Muscle layer of duodenum (tissue), 2 donors: ENCODE results near the gene ZNF274.
"Not testable (repeated sequence)": the region's sequence is repeated elsewhere in the genome, so short reads cannot be mapped to it uniquely, and the experiment has no call there.

Source experiments
- H3K27ac ChIP-seq: one replicate; pipeline ENCODE4 v1.7.0; 2013; ENCODE audit warnings: mild to moderate bottlenecking, low read length
- H3K27me3 ChIP-seq: one replicate; pipeline ENCODE4 v1.7.0; 2013; ENCODE audit warnings: low read depth, mild to moderate bottlenecking, control low read depth, low read length
- H3K36me3 ChIP-seq, 2 donors: one replicate each; pipeline ENCODE4 v1.7.0; 2013; ENCODE audit warnings: low read length in 2 of 2, control low read depth in 1 of 2, mild to moderate bottlenecking in 1 of 2; ENCODE audit not compliant: insufficient read depth in 2 of 2, control insufficient read depth in 1 of 2
- H3K4me1 ChIP-seq, 2 donors: one replicate each; pipeline ENCODE4 v1.7.0; 2013; ENCODE audit warnings: low read length in 2 of 2, mild to moderate bottlenecking in 2 of 2, control low read depth in 1 of 2, moderate library complexity in 1 of 2; ENCODE audit not compliant: insufficient read depth in 2 of 2, control insufficient read depth in 1 of 2
- H3K4me3 ChIP-seq, 2 donors: one replicate each; pipeline ENCODE4 v1.7.0; 2013; ENCODE audit warnings: low read length in 2 of 2, low read depth in 1 of 2, mild to moderate bottlenecking in 1 of 2
- H3K9me3 ChIP-seq, 2 donors: one replicate each; pipeline ENCODE4 v1.7.0; 2013; ENCODE audit warnings: low read length in 2 of 2, control low read depth in 1 of 2, mild to moderate bottlenecking in 1 of 2; ENCODE audit not compliant: control insufficient read depth in 1 of 2
- donor health status: healthy.

ZNF274 gene

DNA sequence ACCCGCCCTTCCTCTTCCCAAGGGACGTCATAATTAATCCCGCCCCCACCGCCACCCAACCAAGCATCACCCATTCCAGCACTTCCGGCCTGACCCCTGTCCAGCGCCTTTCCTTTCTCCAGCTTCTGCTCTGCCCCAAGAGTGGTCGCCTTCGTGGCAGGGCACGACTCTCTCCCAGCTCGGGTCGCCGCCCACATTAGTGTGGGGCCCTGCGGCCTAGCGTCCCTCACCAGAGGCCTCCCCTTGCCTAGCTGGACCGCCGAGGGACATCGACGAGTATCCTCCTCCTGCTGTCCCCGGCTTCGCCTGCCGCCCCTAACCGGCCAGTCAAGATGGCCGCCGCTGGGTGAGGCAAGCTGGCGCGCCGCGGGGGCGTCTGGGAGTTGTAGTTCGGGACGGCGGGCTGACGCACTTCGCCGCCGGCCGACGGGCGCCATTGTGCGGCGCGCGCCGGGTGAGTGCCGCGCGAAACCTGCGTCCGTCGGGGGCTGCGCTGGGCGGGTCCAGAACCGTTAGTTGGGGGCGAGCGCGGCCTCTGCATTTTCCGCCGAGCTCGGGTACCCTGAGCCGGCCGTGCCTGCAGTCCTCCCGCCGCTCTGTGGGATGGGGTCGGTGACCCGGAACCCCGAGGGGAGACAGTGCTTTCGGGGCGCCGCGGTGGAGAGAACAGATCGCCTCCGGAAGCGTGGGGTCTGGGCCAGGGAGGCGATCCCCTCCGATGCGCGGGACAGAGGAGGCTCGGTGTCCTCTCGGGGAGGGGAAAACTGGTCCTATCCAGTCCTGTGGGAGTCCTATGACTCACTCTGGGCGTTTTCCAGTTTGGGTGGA, at the start of gene ZNF274:
Gene ZNF274 (plus strand): TSS at position 73 of the 828 bp plus-strand sequence. CDS start 905 bp downstream, outside the sequence.
- peaks cover 49 to 67% of the 10 kb centered on the region in 2 donors for H3K9me3 ChIP-seq
- peak within 1 kb of the TSS; percentile 62 to 80 for H3K4me3 ChIP-seq
- H3K27ac ChIP-seq, result peak within 1 kb of the TSS; percentile 87
- no peaks in the 10 kb centered on the region for H3K4me1 ChIP-seq
- no peaks in the 10 kb centered on the region for H3K27me3 ChIP-seq
- H3K36me3 ChIP-seq, result peaks cover 18 to 54% of the 10 kb centered on the region in 2 donors

DNA sequence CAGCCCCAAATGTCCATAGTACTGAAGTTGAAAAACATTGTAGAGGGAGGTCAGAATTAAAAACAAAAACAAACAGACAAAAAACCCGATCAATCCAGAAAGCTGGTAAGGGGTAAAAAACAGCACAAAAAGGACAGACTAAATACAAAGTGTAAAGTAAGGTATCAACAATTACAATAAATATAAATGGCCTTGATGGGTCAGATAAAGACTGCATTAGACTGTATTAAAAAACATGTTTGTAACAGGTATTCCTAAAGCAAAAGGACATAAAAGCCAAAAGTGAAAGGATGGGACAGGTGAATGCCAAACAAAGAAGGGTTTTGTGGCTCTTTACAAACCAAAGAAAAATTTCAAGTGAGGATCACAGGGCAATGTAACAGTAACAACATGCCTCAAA, 48.6 kb upstream of the ZNF274 start:
- peaks cover 71 to 97% of the 10 kb centered on the region in 2 donors for H3K9me3 ChIP-seq
- peaks cover 30 to 98% of the 10 kb centered on the region in 2 donors for H3K36me3 ChIP-seq
- no peaks in the 10 kb centered on the region for H3K4me1 ChIP-seq
- H3K4me3 ChIP-seq, result peak overlapping the region; percentile 13 to 70
- no peaks in the 10 kb centered on the region for H3K27me3 ChIP-seq
- no peak overlapping the region for H3K27ac ChIP-seq

DNA sequence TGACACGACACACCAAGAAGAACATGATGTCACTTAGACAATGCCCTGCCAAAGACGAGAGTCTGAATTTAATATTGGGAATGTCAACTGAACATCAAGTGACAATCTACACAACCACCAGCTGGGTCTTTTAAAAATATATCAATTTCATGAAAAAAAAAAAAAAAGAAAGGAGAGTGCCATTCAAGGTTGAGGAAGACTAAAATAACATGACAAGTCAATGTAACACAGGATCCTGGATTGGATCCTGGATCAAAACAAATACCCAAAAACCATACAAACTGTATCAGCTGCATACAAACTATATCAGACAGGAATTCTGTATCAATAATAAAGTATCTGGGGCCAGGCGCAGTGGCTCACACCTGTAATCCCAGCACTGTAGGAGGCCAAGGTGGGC, 37.0 kb upstream of the ZNF274 start:
- H3K27me3 ChIP-seq, result no peaks in the 10 kb centered on the region
- H3K4me1 ChIP-seq, result peaks cover 0 to 12% of the 10 kb centered on the region in 2 donors
- H3K36me3 ChIP-seq, result peaks cover 11 to 30% of the 10 kb centered on the region in 2 donors
- no peak overlapping the region for H3K27ac ChIP-seq
- H3K4me3 ChIP-seq, result peak overlapping the region; percentile 16 to 26
- peaks cover 15 to 37% of the 10 kb centered on the region in 2 donors for H3K9me3 ChIP-seq

DNA sequence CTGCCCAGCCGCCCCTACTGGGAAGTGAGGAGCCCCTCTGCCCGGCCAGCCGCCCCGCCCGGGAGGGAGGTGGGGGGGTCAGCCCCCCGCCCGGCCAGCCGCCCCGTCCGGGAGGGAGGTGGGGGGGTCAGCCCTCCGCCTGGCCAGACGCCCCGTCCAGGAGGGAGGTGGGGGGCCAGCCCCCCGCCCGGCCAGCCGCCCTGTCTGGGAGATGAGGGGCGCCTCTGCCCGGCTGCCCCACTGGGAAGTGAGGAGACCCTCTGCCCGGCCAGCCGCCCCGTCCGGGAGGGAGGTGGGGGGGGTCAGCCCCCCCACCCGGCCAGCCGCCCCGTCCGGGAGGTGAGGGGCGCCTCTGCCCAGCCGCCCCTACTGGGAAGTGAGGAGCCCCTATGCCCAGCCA, 35.4 kb upstream of the ZNF274 start:
- H3K9me3 ChIP-seq, result peaks cover 9 to 22% of the 10 kb centered on the region in 2 donors
- not testable (repeated sequence) for H3K4me3 ChIP-seq, H3K27ac ChIP-seq, H3K27me3 ChIP-seq
- H3K4me1 ChIP-seq, result peaks cover 0 to 12% of the 10 kb centered on the region in 2 donors
- peaks cover 4 to 13% of the 10 kb centered on the region in 2 donors for H3K36me3 ChIP-seq

DNA sequence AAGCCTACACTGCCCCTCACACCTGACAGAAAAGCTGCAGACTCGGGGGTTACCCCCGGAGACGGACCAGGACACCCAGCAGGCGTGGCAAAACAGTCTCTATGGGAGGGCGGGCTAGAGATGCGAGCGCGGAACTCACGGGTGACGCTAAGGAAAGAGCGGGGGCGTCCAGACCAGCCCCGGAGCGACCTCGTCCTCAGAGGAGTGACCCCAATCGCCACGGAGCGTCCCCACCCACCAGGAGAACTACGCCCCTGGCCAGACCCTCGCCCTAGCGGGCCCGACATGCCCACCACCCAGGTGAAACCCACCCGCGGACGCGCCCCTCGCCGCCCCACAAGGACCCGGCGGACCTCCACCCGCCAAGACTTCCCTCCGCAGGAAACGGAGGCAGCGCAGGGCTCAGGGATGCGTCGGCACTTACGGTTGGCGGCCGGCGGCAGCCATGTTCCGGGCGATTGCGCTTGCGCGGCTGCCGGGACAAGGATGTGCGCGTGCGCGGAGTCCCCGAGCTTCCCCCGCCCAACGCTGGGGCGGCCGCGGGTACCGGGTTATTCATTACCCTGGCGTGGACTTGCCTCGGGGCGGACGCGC, 32.4 kb upstream of the ZNF274 start, which contains the start of gene ZNF329:
Gene ZNF329 (minus strand): TSS at position 462 of the 594 bp plus-strand sequence. CDS start 21,286 bp downstream, outside the sequence.
- peaks cover 0 to 25% of the 10 kb centered on the region in 2 donors for H3K4me1 ChIP-seq

DNA sequence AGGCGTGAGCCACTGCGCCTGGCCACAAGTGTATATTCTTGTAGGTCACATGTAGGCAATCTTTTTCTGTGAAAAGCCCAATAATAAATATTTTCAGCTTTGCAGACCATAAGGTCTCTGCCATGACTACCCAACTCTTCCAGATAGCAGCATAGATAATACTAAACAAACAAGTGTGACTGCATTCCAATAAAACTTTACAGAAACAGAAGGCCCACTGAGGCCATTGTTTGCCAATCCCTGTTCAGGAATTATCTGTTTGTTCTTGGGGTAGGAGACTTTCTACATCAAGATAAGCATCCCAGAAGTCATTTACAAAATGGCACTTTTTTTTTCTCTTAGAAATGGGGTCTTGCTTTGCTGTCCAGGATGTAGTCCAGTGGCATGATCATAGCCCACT, 29.5 kb upstream of the ZNF274 start:
- Histone ChIP-seq H3K27ac (no peak overlapping the region), H3K4me1 (peaks cover 0 to 25% of the 10 kb centered on the region in 2 donors), H3K4me3 (peak overlapping the region in 1 of 2 donors; percentile 92), H3K36me3 (no peaks in the 10 kb centered on the region), H3K27me3 (no peaks in the 10 kb centered on the region), H3K9me3 (no peaks in the 10 kb centered on the region)

More for the DNA sequence above, 32.4 kb upstream of the ZNF274 start, which contains the start of gene ZNF329:
- Histone ChIP-seq H3K9me3 (peaks cover 4 to 9% of the 10 kb centered on the region in 2 donors), H3K27me3 (no peaks in the 10 kb centered on the region), H3K4me3 (peak within 1 kb of the TSS; percentile 85), H3K36me3 (no peaks in the 10 kb centered on the region), H3K27ac (peak within 1 kb of the TSS; percentile 69)

DNA sequence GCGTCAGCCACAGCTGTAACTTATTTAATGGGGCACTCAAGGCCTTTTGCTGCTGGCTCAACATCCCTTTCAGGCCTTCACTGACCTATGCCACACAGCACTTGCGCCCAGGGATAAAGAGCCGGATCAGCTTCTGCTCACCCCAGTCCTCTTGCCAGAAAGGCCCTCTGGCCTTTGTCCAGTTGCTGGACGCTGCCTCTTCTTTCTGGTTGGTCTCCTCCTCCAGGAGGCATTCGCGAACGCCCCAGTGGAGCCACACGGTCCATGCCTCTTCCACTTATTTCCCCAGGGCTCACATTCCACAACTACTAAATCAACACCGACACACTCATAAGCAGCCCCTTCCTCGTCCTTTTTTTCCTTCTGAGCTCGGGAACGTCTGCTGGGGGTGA, 28.6 kb upstream of the ZNF274 start:
- no peaks in the 10 kb centered on the region for H3K27me3 ChIP-seq
- H3K4me1 ChIP-seq, result peaks cover 0 to 23% of the 10 kb centered on the region in 2 donors
- no peaks in the 10 kb centered on the region for H3K9me3 ChIP-seq
- no peaks in the 10 kb centered on the region for H3K36me3 ChIP-seq
- peak overlapping the region; percentile 61 for H3K27ac ChIP-seq
- peak overlapping the region; percentile 70 to 92 for H3K4me3 ChIP-seq

DNA sequence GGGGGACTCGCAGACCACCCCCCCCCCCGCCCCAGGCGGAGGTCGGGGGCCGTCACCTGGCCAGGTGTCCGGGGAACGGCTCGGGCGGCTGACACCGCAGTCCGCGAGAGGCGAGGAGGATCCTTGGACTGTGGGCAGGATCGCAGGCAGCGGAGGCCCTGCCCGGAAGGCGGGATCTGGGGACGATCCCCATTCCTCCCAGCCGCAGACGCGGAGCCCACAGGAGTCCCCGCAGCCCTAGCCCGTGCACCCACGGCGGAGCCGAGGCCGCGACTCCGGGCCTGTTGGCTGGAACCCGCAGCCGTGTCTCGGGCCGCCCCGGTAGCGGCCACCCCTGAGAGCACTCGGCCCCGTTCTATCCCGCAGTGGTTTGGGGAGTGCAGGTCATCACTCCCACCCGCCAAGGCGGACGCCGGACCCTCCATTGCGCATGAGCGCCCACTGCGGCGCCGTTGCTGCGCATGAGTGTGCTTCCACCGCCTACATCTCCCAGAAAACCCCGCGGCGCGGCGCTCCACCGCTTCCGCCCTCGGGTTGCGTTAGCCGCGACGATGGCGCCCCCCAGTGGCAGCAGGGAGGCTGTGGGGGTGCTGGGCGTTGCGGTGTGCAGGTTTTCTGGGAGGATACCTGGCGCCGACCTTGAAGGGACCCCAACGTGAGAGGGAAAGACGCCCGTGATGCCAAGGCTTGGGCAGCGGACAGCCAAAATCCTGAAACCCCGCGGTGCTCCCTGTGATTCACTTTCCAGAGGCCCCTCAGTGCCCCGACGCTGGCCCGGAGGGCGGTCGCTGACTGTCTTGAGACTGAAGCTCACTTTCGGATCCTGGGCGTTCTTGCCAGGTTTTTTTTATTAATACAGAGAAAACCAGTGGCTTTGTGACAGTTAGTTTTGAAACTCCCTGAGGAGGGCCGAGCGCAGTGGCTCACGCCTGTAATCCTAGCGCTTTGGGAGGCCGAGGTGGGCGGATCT, 27.9 kb upstream of the ZNF274 start:
- peak overlapping the region; percentile 61 for H3K27ac ChIP-seq
- H3K4me3 ChIP-seq, result peak overlapping the region; percentile 70 to 92
- H3K4me1 ChIP-seq, result peaks cover 0 to 16% of the 10 kb centered on the region in 2 donors
- no peaks in the 10 kb centered on the region for H3K27me3 ChIP-seq
- peaks cover 0 to under 1% of the 10 kb centered on the region in 2 donors for H3K9me3 ChIP-seq
- H3K36me3 ChIP-seq, result no peaks in the 10 kb centered on the region

DNA sequence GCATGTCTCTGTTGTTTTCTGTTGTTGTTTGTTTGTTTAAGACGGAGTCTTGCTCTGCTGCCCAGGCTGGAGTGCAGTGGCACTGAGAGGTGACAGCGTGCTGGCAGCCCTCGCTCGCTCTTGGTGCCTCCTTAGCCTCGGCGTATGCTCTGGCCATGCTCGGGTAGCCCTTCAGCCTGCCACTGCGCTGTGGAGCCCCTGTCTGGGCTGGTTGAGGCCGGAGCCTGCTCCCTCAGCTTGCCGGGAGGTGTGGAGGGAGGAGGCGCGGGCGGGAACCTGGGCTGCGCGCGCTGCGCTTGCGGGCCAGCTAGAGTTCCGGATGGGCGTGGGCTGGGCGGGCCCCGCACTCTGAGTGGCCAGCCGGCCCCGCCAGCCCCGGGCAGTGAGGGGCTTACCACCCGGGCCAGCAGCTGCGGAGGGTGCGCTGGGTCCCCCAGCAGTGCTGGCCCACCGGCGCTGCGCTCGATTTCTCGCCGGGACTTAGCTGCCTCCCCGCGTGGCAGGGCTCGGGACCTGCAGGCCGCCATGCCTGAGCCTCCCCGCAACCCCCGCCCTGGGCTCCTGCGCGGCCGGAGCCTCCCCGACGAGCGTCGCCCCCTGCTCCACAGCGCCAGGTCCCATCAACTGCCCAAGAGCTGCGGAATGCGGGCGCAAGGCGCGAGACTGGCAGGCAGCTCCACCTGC, 25.7 kb upstream of the ZNF274 start:
- H3K27me3 ChIP-seq, result no peaks in the 10 kb centered on the region

DNA sequence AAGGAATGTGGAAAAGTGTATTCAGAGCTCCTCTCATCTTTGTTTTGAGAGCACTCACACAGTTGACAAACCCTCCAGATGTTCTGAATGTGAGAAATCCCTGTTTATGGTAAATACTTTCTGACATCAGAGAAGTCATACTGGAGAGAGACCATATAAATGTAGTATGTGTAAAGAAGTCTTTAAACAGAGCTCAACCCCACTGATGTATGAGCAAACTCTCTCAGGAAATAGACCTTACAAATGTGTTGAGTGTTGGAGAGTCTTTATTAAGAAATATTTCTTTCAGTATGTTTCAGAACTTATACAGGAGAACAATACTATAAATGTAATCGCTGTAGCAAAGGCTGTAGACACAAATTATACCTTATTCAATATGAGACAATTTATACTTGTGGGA, 16.6 kb upstream of the ZNF274 start:
- H3K27me3 ChIP-seq, result no peaks in the 10 kb centered on the region
- H3K36me3 ChIP-seq, result no peaks in the 10 kb centered on the region
- no peak overlapping the region for H3K27ac ChIP-seq
- H3K9me3 ChIP-seq, result peaks cover 27 to 84% of the 10 kb centered on the region in 2 donors
- H3K4me1 ChIP-seq, result no peaks in the 10 kb centered on the region
- peak overlapping the region in 1 of 2 donors; percentile 46 for H3K4me3 ChIP-seq

More for the DNA sequence above, 25.7 kb upstream of the ZNF274 start:
- H3K27ac ChIP-seq, result no peak overlapping the region
- H3K4me1 ChIP-seq, result peaks cover 0 to 13% of the 10 kb centered on the region in 2 donors
- H3K4me3 ChIP-seq, result no peak overlapping the region
- H3K9me3 ChIP-seq, result peaks cover 0 to 15% of the 10 kb centered on the region in 2 donors
- no peaks in the 10 kb centered on the region for H3K36me3 ChIP-seq
